Activated CD4-positive, alpha-beta T cell treated with anti-CD3 and anti-CD28 coated beads, Interleukin-2, amount 10 ng/mL, durations not matched to agents 7 days and 5 days (primary cell): ENCODE data around the gene C10orf105. TPM values are rescaled to one million over a fixed set of nuclear protein-coding genes. Genes with fewer than 3 reads are reported as not detected.

Experiments
- CTCF ChIA-PET: fragments of 350-600 bp; sonication (Branson Sonifier 250); formaldehyde crosslinking; loops from one replicate; lab custom pipeline; 2021; ENCODE audit warnings: antibody characterized with exemption; lab: Charles Lee
- POLR2A ChIA-PET: fragments of 350-600 bp; sonication (Branson Sonifier 250); formaldehyde crosslinking; loops from one replicate; lab custom pipeline; 2021; ENCODE audit warnings: antibody characterized with exemption; lab: Charles Lee
- DNase-seq: peaks from one replicate; pipeline ENCODE4 v3.0.0-alpha.2; 2020
- H3K27ac Mint-ChIP-seq: one replicate; pipeline ENCODE4 v1.8.0; 2021; ENCODE audit warnings: mild to moderate bottlenecking, moderate library complexity, mixed read lengths
- H3K27me3 Mint-ChIP-seq: one replicate; pipeline ENCODE4 v1.8.0; 2021; ENCODE audit warnings: mixed read lengths
- H3K36me3 Mint-ChIP-seq: one replicate; pipeline ENCODE4 v1.8.0; 2021; ENCODE audit warnings: low read depth, mixed read lengths
- H3K4me1 Mint-ChIP-seq: one replicate; pipeline ENCODE4 v1.8.0; 2021; ENCODE audit warnings: mixed read lengths
- H3K4me3 Mint-ChIP-seq: one replicate; pipeline ENCODE4 v1.8.0; 2021; ENCODE audit warnings: mild to moderate bottlenecking, moderate library complexity, mixed read lengths
- H3K9me3 Mint-ChIP-seq: one replicate; pipeline ENCODE4 v1.8.0; 2021; ENCODE audit warnings: mixed read lengths
- total RNA-seq, 2 experiments: library from RNA; stranded (reverse); gene quantifications; one replicate each; pipeline ENCODE4 v1.2.3, GENCODE V29; 2021

C10orf105 gene
- total RNA-seq, 2 experiments from 2014 or later, result 0.52 to 0.71 TPM

GRCh38 chr10:71748671-71749191 lies 29.2 kb upstream of the C10orf105 start:
- Mint-ChIP-seq H3K4me1 (peaks cover 97% of the 10 kb centered on the region), H3K36me3 (peaks cover 72% of the 10 kb centered on the region), H3K27ac (peak overlapping the region; percentile 97), H3K9me3 (no peaks in the 10 kb centered on the region), H3K27me3 (no peaks in the 10 kb centered on the region), H3K4me3 (peak overlapping the region; percentile 67)
- peak; percentile 93 for DNase-seq
- ChIA-PET POLR2A (interaction anchor here (0.6 to 1.3 kb wide), 4 partner anchors 9 to 1499 kb away, joined by 3 to 7 read pairs (median 4); partner anchors contain the start of gene VSIR), CTCF (interaction anchor here (0.6 to 6.3 kb wide), 17 partner anchors 8 to 1523 kb away, joined by 3 to 39 read pairs (median 3); partner anchors contain the start of genes C10orf105 and VSIR)

- CTCF ChIA-PET, result interaction anchor here (0.6 to 6.3 kb wide), 19 partner anchors 7 to 658 kb away, joined by 3 to 39 read pairs (median 4); partner anchors contain the start of genes C10orf105 and VSIR
- DNase-seq, result no peak
- H3K36me3 Mint-ChIP-seq, result peaks cover 68% of the 10 kb centered on the region
- H3K9me3 Mint-ChIP-seq, result no peaks in the 10 kb centered on the region
- peak overlapping the region; percentile 97 for H3K27ac Mint-ChIP-seq
- no peaks in the 10 kb centered on the region for H3K27me3 Mint-ChIP-seq
- peak overlapping the region; percentile 67 for H3K4me3 Mint-ChIP-seq
- POLR2A ChIA-PET, result interaction anchor here (0.6 to 1.3 kb wide), 4 partner anchors 10 to 1531 kb away, joined by 4 to 7 read pairs (median 5); partner anchors contain the start of gene VSIR
- H3K4me1 Mint-ChIP-seq, result peaks cover 97% of the 10 kb centered on the region
Observed at GRCh38 chr10:71747551-71748523, 28.3 kb upstream of the C10orf105 start.

GRCh38 chr10:71747039-71747531 lies 27.5 kb upstream of the C10orf105 start:
- peak overlapping the region; percentile 19 for H3K4me3 Mint-ChIP-seq
- CTCF ChIA-PET, result interaction anchor here (1.0 to 6.3 kb wide), 9 partner anchors 9 to 49 kb away, joined by 3 to 39 read pairs (median 6); partner anchors contain the start of gene VSIR
- H3K36me3 Mint-ChIP-seq, result peaks cover 67% of the 10 kb centered on the region

GRCh38 chr10:71746344-71747037 lies 26.9 kb upstream of the C10orf105 start:
- no peaks in the 10 kb centered on the region for H3K9me3 Mint-ChIP-seq
- ChIA-PET CTCF (interaction anchor here (1.0 to 6.3 kb wide), 10 partner anchors 10 to 48 kb away, joined by 3 to 39 read pairs (median 6); partner anchors contain the start of gene VSIR), POLR2A (interaction anchor here (0.6 kb wide), 1 partner anchor 10 kb away, joined by 3 read pairs; no protein-coding TSS in a partner anchor)
- H3K27ac Mint-ChIP-seq, result peak overlapping the region; percentile 97
- no peaks in the 10 kb centered on the region for H3K27me3 Mint-ChIP-seq
- DNase-seq, result no peak
- H3K4me3 Mint-ChIP-seq, result peak overlapping the region; percentile 19
- peaks cover 97% of the 10 kb centered on the region for H3K4me1 Mint-ChIP-seq
- H3K36me3 Mint-ChIP-seq, result peaks cover 61% of the 10 kb centered on the region

More at GRCh38 chr10:71747039-71747531, 27.5 kb upstream of the C10orf105 start:
- DNase-seq, result no peak
- Mint-ChIP-seq H3K4me1 (peaks cover 97% of the 10 kb centered on the region), H3K27ac (peak overlapping the region; percentile 97), H3K27me3 (no peaks in the 10 kb centered on the region), H3K9me3 (no peaks in the 10 kb centered on the region)
- POLR2A ChIA-PET, result interaction anchor here (0.6 kb wide), 1 partner anchor 1530 kb away, joined by 5 read pairs; no protein-coding TSS in a partner anchor

GRCh38 chr10:71745664-71746250 lies 26.2 kb upstream of the C10orf105 start:
- no peak overlapping the region for H3K4me3 Mint-ChIP-seq
- peaks cover 57% of the 10 kb centered on the region for H3K36me3 Mint-ChIP-seq
- H3K27ac Mint-ChIP-seq, result peak overlapping the region; percentile 97
- CTCF ChIA-PET, result interaction anchor here (0.7 to 4.0 kb wide), 7 partner anchors 10 to 38 kb away, joined by 3 to 39 read pairs (median 6); partner anchors contain the start of gene VSIR
- POLR2A ChIA-PET, result interaction anchor here (0.6 kb wide), 1 partner anchor 10 kb away, joined by 3 read pairs; no protein-coding TSS in a partner anchor
- H3K9me3 Mint-ChIP-seq, result no peaks in the 10 kb centered on the region
- peaks cover 100% of the 10 kb centered on the region for H3K4me1 Mint-ChIP-seq
- no peak for DNase-seq
- no peaks in the 10 kb centered on the region for H3K27me3 Mint-ChIP-seq

GRCh38 chr10:71744897-71745663 lies 25.5 kb upstream of the C10orf105 start:
- no peak for DNase-seq
- H3K4me1 Mint-ChIP-seq, result peaks cover 100% of the 10 kb centered on the region
- ChIA-PET CTCF (interaction anchor here (0.7 to 4.0 kb wide), 4 partner anchors 9 to 28 kb away, joined by 3 to 39 read pairs (median 14); partner anchors contain the start of gene VSIR), POLR2A (no interaction called here)
- peaks cover 50% of the 10 kb centered on the region for H3K36me3 Mint-ChIP-seq
- no peak overlapping the region for H3K4me3 Mint-ChIP-seq
- no peaks in the 10 kb centered on the region for H3K9me3 Mint-ChIP-seq
- no peaks in the 10 kb centered on the region for H3K27me3 Mint-ChIP-seq
- H3K27ac Mint-ChIP-seq, result peak overlapping the region; percentile 97

- Mint-ChIP-seq H3K36me3 (peaks cover 42% of the 10 kb centered on the region), H3K4me3 (no peak overlapping the region)
- no peak for DNase-seq
Observed at GRCh38 chr10:71743866-71744265, 24.3 kb upstream of the C10orf105 start.

GRCh38 chr10:71743089-71743838 lies 23.7 kb upstream of the C10orf105 start:
- H3K27ac Mint-ChIP-seq, result peak overlapping the region; percentile 87
- DNase-seq, result no peak
- H3K9me3 Mint-ChIP-seq, result no peaks in the 10 kb centered on the region
- ChIA-PET CTCF (interaction anchor here (0.9 to 4.6 kb wide), 8 partner anchors 12 to 48 kb away, joined by 3 to 39 read pairs (median 4); partner anchors contain the start of gene VSIR), POLR2A (no interaction called here)
- H3K36me3 Mint-ChIP-seq, result peaks cover 37% of the 10 kb centered on the region
- H3K27me3 Mint-ChIP-seq, result no peaks in the 10 kb centered on the region
- H3K4me3 Mint-ChIP-seq, result peak overlapping the region; percentile 35
- H3K4me1 Mint-ChIP-seq, result peaks cover 97% of the 10 kb centered on the region

More at GRCh38 chr10:71743866-71744265, 24.3 kb upstream of the C10orf105 start:
- Mint-ChIP-seq H3K27me3 (no peaks in the 10 kb centered on the region), H3K4me1 (peaks cover 100% of the 10 kb centered on the region), H3K9me3 (no peaks in the 10 kb centered on the region), H3K27ac (peak overlapping the region; percentile 87)
- POLR2A ChIA-PET, result no interaction called here
- CTCF ChIA-PET, result interaction anchor here (0.9 to 4.6 kb wide), 5 partner anchors 8 to 29 kb away, joined by 3 to 39 read pairs (median 5); partner anchors contain the start of gene VSIR

- Mint-ChIP-seq H3K4me3 (peak overlapping the region; percentile 35), H3K9me3 (no peaks in the 10 kb centered on the region), H3K27ac (peak overlapping the region; percentile 87), H3K36me3 (peaks cover 33% of the 10 kb centered on the region), H3K27me3 (no peaks in the 10 kb centered on the region), H3K4me1 (peaks cover 97% of the 10 kb centered on the region)
- POLR2A ChIA-PET, result no interaction called here
- no peak for DNase-seq
- CTCF ChIA-PET, result interaction anchor here (0.5 to 4.6 kb wide), 11 partner anchors 11 to 372 kb away, joined by 3 to 39 read pairs (median 5); partner anchors contain the start of gene VSIR
Observed at GRCh38 chr10:71742301-71743088, 22.9 kb upstream of the C10orf105 start.
